ENCODE results near the gene TEKTIP1. TPM values are rescaled to one million over a fixed set of nuclear protein-coding genes. Genes with fewer than 3 reads are reported as not detected.
"Not testable (repeated sequence)": the region's sequence is repeated elsewhere in the genome, so short reads cannot be mapped to it uniquely, and the experiment has no call there.

Gene TEKTIP1
- total and polyA plus RNA-seq, 9 of the 15 experiments (the other 6 are each of a cell fraction or from before 2014, with no cell fraction given) = 0.66 TPM; not detected in 8

DNA sequence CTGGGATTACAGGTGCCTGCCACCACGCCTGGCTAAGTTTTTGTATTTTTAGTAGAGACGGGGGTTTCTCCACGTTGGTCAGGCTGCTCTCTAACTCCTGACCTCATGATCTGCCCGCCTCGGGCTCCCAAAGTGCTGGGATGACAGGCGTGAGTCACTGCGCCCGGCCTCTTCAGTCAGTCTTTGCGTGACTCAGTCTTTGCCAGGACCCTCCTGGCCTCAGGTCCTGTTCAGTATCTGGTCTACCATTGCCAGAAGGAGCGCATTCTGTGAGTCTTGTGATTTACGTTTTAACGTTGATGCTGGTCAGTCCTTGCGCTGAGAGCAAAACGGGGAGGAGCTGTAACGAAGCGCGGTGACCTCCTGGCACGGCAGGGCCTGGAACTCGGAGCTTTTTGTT is 26.2 kb downstream of the TEKTIP1 start (continued):
- TF ChIP-seq, protein P1, sequence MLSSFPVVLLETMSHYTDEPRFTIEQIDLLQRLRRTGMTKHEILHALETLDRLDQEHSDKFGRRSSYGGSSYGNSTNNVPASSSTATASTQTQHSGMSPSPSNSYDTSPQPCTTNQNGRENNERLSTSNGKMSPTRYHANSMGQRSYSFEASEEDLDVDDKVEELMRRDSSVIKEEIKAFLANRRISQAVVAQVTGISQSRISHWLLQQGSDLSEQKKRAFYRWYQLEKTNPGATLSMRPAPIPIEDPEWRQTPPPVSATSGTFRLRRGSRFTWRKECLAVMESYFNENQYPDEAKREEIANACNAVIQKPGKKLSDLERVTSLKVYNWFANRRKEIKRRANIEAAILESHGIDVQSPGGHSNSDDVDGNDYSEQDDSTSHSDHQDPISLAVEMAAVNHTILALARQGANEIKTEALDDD (IDR thresholded peaks at IDR 0.05) = no peak
- TF ChIP-seq ZBTB9 (CRISPR knock-in tag; IDR thresholded peaks at IDR 0.05) = no peak

DNA sequence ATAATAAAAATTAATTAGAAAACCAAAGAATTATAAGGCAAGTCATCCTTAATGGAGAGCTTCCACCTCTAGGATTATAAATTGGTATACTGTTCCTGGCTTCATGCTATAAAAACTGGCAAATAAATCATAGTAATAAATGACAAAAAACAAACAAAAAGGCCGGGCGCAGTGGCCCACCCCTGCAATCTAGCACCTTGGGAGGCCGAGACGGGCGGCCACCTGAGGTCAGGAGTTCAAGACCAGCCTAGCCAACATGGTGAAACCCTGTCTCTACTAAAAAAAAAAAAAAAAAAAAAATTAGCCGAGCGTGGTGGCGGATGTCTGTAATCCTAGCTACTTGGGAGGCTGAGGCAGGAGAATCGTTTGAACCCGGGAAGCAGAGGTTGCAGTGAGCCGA is 31.1 kb downstream of the TEKTIP1 start:
- BruUV-seq (replicated peaks); FAIRE-seq; H2AFZ ChIP-seq (ENCODE audit: low read depth, low read length); H3K27ac ChIP-seq (ENCODE audit: extremely low read depth, low read depth, low read length); H3K9me1 ChIP-seq (ENCODE audit: control insufficient read depth, insufficient read depth, low read length); DNase-seq (ENCODE audit: extremely low read depth in 1 of 4, low spot score in 3 of 4); H3K4me2 ChIP-seq (ENCODE audit: insufficient read depth, low read length); in situ Hi-C loops (cut with MboI); H3K27me3 ChIP-seq (ENCODE audit: control insufficient read depth in 2 of 2, insufficient read depth in 2 of 2, low read length in 2 of 2); H4K20me1 ChIP-seq (replicated peaks; ENCODE audit: control insufficient read depth, insufficient read depth, low read length); ATAC-seq; H3K4me3 ChIP-seq; intact Hi-C loops (cut with micrococcal nuclease); CTCF ChIA-PET (ENCODE audit: low intra/inter-chr PET ratio); H3K9ac ChIP-seq (ENCODE audit: insufficient read depth in 1 of 2, low read depth in 2 of 2, low read length in 2 of 2); H3K9me3 ChIP-seq (replicated peaks; ENCODE audit: control insufficient read depth, insufficient read depth, low read depth, low read length): not testable (repeated sequence)
- POLR2A ChIA-PET = interaction anchor here (1.0 to 1.3 kb wide), 2 partner anchors 10 to 21 kb away, joined by 4 read pairs; no protein-coding TSS in a partner anchor
- peaks cover 16% of the 10 kb centered on the region for H3K79me2 ChIP-seq (ENCODE audit: control insufficient read depth, insufficient read depth, low read length)
- peaks cover 14% of the 10 kb centered on the region for H3K36me3 ChIP-seq (ENCODE audit: control insufficient read depth, insufficient read depth, low read length)
- peaks cover 14 to 50% of the 10 kb centered on the region in 2 experiments; a peak in 4 of 5 replicates for H3K4me1 ChIP-seq (replicated peaks in 1 of 2; ENCODE audit: control insufficient read depth in 2 of 2, insufficient read depth in 2 of 2, low read length in 2 of 2)
- WGBS (ENCODE audit: insufficient coverage, low coverage, missing lambda C conversion rate) = 86% methylated on average over 9 of the region's 11 CpGs

Data from K562 (cell line).